Stimulated activated CD4-positive, alpha-beta T cell treated with anti-CD3 and anti-CD28 coated beads, Interleukin-15, amount 100 ng/mL, for 1 hour (primary cell): ENCODE data around the gene RIPK4.

ENCODE experiments used
- DNase-seq, 2 donors: peaks; one replicate each; pipeline ENCODE4 v3.0.0-alpha.2; 2020; ENCODE audit warnings: low read depth in 1 of 2, low spot score in 1 of 2

RIPK4 gene

GRCh38 chr21:41754479-41754891 lies 12.4 kb downstream of the RIPK4 start:
- no peak for DNase-seq

- DNase-seq, result no peak
These were observed 13.6 kb downstream of the RIPK4 start for GRCh38 chr21:41753006-41753898.

GRCh38 chr21:41752231-41752681 lies 14.6 kb downstream of the RIPK4 start:
- DNase-seq, result no peak

DNA sequence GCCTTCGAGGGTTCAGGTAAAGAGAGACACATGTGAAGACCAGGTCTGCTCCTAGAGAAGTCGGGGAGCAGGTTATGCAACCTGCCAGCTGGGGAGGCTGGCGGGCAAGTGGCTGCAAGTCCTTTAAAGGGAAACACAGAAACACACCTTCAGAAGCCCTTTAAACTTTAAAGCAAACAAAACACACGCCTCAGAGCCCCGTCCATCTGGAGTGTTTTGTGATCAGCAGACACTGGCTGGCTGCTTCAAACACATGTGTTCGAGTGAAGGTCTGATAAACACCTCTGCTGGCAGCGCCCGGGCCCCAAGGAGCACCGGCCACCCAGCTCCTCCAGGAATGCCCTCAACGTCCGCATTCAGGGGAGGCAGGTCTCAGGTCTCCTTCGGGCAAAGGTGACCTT lies 15.2 kb downstream of the RIPK4 start:
- no peak for DNase-seq

- DNase-seq, result no peak
These were observed 16.2 kb downstream of the RIPK4 start for GRCh38 chr21:41750532-41751151.

- DNase-seq, result no peak
These were observed 16.8 kb downstream of the RIPK4 start for GRCh38 chr21:41750051-41750450.

DNA sequence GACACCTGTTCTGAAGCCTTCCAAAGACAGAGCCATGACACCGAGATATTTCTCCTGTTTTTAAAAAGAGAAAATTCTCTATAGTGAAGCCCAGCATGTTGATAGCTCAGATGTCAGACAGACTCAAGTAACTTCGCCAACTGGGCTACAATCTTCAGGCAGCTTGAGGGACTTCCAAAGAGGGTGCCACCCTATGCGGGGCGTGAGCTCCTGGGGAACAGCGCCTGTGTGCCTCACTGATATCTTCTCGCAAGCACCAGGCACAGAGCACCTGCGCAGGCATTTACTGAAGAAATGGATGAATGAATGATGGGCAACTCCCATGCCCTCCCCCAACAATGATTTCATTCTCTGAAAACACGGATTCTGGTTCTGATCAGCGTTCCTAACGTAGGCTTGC lies 17.6 kb downstream of the RIPK4 start:
- DNase-seq, result no peak

DNA sequence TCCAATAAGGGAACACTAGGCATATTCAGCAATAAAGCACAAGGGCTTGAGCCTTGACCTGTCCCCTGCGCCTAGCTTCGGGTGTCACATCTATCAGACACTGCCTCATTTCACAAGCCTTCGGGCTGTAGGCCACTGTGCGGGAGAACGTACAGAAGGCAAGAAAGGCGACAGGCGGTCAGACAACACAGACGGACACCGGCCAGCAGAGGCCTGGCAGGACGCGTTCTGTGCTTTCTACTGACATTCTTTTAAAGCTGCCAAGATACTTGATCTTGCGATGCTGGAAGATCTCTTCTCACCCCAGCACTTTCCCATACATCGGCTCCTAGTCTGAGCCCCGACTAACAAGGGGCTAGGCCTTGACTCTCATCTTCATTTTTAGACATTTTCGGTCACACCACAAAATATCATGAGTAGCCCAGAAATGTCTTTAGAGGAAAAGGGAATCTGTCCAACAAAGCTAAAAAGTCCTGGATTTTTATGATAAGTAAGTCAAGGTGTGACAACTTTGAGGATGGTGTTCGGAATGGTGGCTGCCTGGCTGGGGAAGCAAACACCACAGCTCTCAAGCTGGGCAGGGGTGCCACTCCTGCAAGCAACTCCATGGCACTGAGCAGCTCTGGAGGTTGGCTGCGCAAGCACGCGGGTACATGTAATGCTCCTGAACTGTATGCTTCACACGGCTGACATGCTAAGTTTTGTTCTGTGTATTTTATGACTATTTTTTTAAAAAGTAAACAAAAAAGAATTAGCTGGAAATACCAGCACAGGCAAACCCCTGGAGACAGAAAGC lies 18.7 kb downstream of the RIPK4 start:
- no peak for DNase-seq

GRCh38 chr21:41746744-41747006 lies 20.2 kb downstream of the RIPK4 start:
- DNase-seq, result no peak

DNA sequence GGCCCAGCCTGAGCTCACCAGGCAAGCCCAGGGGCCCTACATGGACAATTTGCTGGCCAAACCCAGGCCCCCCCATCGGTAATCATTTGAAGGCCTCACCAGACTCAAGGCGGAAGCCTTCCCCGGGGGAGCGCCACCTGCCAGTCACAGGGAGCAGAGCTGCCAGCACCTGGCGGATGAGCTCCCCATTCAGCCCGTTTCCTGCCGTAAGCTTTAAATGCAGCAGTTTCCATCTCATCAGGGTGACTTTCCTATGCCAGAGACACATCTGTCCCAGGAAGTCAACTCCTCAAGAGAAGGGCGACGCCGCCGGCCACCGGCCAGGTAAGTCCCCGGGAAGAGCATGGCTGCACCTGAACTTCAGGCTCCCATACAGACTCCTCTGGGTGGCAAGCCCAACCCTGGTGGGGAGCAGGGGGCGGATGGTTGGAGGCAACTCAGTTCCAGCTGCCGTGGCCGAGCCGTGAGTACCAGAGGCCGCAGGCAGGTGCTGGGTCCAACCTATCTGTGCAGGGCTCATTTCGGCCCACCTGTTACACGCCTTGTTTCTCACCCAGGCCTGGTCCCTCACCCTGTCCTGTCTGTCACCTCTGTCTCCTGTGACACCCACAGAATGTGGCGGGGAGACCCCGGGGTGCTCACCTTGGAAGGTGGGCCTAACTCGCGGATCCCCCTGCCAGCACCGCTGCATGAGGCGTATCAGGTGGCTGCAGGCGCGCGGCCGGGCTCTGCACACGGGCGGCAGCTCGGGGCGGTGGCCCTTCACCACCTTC lies 20.7 kb downstream of the RIPK4 start:
- DNase-seq, result no peak

GRCh38 chr21:41745026-41745820 lies 21.6 kb downstream of the RIPK4 start:
- no peak for DNase-seq

DNA sequence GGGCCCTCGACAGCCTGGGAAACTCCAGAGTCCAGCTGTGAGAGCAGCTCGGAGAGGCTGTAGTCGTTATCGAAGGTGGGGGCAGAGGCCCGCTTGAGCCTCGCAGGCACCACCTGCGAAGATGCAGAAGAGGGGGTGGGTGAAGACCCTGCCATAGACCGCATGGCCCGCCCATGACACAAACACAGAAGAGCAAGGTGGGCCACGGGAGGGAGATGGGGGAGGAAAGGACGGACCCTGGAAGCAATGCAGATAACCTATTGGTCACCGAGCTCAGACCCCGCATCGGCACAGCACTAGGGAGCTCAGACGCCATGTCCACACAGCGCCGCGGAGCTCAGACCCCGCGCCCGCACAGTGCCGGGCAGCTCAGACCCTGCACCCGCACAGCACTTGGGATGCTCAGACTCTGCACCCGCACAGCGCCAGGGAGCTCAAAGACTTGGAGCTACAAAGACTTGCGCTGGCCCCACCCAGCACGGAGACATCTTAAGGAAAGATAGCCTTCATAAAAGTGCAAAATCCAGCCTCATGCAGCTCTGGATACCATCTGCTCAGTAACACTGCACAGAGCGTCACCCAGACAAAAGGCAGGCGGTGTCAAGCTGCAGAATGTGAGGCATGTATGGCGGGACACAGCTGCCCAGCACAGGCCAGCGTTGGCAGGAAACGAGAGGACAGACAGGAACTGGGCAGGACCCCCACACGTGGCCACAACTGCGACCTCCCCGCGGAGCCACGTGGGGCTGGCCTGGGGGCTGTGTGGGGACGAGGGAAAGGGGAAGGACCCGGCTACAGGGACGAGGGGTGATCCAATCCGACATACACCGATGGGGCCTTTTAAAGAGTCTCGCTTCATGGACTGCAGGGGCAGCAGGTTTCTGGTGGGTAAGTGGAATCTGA lies 22.6 kb downstream of the RIPK4 start:
- DNase-seq, result no peak

- no peak for DNase-seq
These were observed 23.4 kb downstream of the RIPK4 start for GRCh38 chr21:41743321-41744027.

GRCh38 chr21:41742073-41742875 lies 24.6 kb downstream of the RIPK4 start:
- DNase-seq, result no peak

DNA sequence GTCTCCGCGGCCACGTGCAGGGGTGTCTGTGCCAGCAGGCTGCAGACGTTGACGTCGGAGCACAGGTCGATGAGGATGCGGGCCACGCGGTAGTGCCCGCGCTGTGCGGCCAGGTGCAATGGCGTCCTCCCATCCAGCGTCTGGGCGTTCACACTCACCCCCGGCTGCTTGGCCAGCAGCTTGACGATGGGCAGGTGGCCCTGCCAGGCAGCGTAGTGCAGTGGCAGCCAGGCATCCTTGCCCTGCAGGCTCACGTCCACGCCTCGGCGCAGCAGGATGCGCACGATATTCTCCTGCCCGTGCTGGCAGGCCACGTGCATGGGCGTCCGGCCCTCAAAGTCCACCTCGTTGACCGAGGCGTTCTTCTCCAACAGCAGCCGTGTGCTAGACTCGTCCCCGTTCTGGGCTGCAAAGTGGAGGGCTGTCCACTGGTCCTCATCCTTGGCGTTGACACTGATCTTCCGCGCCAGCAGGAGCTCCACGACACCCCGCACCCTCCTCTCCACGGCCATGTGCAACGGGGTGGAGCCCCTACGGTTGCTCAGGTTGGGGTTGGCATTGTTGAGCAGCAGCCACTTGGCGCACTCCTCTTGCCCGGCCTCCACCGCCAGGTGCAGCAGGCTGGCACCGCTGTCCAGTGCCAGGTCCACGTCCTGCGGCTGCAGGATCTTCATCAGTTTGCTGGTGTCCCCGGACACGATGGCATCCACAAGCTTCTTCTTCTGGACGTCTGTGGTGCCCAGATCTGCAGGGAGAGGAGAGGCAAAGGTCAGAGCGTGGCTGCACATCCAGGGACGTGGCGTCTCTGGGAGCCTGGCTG lies 25.4 kb downstream of the RIPK4 start:
- no peak for DNase-seq

- no peak for DNase-seq
These were observed 26.1 kb downstream of the RIPK4 start for GRCh38 chr21:41740604-41741252.

DNA sequence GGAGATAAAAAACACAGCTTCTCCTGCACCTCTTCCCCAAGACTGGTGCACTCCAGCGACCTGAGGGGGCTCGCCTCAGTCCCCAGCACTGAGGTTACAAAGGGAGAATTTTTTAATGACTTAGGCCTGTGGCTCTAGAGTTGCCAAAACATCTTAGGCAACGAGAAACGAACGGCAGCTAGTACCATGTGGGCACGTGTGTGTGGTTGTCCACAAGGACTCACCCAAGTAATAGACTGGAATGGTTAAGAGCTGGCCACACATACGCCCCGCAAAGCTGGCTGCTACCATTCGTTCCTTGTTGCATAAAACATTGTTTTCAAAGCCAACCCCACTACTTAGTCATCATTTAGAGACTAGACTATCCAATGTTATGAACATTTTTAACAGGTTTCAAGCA lies 26.9 kb downstream of the RIPK4 start:
- no peak for DNase-seq
